Measurements from ENCODE around the gene SHISA5.

DNA sequence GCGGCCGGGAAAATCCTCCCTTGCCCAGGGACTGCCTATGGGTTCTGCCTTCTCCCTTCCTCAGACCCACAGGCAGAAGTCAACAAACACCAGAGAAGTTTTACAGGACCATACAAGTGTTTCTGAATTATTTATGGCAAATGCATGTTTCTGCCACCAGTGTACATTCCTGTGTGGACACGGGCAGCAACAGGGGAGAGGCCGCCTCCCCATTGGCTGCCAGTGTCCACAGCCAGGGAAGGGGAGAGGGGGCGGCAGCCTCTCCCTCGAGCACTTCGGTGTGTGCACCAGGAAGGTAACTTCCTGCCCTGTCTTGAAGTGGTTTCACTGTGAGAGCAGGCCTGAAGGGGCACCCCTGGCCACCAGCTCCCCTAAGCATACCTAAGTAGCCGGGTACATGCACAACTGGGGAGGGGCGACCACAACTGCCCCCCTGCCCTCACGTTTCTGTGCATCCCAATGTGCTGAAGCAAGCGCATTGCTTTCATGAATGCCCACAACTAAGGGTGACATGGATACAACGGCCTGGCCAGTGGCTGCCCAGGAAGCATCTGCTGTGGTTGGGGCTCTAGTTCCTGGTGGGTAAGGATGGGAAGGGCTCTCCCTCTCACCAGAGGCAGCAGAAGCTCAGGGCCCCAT, 14.8 kb upstream of the SHISA5 start:
- TF ChIP-seq CTCF (IDR thresholded peaks at IDR 0.05; ENCODE audit: borderline replicate concordance, extremely low read depth, low read length, poor library complexity, severe bottlenecking) (no peak), EZH2 (IDR thresholded peaks at IDR 0.05; ENCODE audit: borderline replicate concordance, low read depth, low read length, severe bottlenecking) (no peak)
